ENCODE results near the gene MYO6.
A peak's percentile ranks its signal among the peaks of the same experiment; 100 is the strongest.
"Not testable (repeated sequence)": the region's sequence is repeated elsewhere in the genome, so short reads cannot be mapped to it uniquely, and the experiment has no call there.

MYO6 gene

DNA sequence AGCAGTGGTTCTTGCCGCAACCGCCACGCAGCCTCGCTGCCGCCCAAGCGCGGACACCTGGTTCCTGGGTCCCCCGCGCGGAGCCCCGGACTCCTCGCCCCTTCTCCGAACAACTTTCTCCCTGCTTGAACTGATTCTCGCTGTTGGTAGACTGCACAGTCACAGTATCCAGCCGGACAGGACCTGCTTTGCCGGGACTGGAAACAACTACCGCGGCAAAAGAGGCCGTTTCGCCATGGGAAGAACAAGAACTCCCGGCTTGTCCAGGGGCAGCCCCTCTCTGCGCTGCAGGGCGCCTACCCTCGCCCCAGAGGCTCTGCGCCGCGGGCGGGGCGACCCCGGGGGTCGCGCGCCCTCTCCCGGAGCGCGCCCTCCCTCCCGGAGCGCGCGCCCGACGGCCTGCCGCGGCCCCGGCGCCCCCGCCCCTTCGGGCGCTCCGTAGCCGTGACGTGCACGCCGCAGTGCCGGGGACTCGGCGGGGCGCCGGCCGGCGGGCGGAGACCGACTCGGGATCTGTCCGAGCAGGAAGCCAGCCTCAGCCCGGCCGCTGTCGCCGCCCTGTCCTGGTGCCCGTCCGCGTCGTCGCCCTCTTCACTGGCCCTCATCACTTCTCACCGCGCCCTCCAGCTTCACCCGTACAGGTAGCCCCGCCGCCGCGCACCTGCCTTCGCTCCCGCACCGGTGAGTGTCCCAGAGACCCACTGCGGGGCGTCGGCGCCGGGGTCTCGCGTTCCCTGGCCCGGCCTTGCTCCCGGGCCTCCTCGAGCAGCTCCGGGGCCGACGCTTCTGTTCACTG is at the start of gene MYO6:
Gene MYO6 (plus strand): TSS at position 497 of the 796 bp plus-strand sequence. CDS start 68,309 bp downstream, outside the sequence.
- peak; percentile 15 to 33 for DNase-seq (ENCODE audit: low read depth in 2 of 2)

DNA sequence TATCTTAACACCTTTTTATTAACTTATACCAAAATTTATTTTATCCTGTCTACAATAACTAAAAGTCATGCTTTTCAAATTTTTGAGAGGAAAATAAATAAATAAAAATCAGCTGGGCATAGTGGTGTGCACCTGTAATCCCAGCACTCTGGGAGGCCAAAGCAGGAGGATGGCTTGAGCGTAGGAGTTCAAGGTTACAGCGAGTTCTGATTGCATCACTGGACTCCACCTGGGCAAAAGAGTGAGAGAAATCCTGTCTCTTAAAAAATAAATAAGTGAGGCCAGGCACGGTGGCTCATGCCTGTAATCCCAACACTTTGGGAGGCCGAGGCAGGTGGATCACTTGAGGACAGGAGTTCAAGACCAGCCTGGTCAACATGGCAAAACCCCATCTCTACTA is 40.7 kb upstream of the MYO6 start:
- DNase-seq (ENCODE audit: low read depth in 2 of 2), result not testable (repeated sequence)

GRCh38 chr6:75711173-75711572 is 37.9 kb upstream of the MYO6 start:
- no peak for DNase-seq (ENCODE audit: low read depth in 2 of 2)

DNA sequence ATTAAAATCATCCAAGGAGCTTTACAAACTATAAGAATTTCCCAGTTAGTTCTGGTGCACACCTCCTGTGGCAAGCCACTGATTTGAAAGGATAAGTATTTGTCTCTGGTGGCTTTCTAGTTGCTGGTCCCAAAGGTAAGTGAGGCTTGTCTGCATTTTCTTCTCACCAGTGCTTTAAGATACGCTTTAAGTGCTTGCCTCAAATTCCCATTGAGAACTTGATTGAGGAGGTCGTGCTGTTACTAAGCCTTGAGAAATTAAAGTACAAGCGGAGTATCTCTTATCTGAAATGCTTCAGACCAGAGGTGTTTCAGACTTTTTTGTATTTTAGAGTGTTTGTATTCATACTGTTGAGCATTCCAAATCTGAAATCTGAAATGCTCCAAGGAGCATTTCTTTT is 29.9 kb upstream of the MYO6 start:
- no peak for DNase-seq (ENCODE audit: low read depth in 2 of 2)

- no peak for DNase-seq (ENCODE audit: low read depth in 2 of 2)
Measured at GRCh38 chr6:75723382-75723781, 25.7 kb upstream of the MYO6 start.

DNA sequence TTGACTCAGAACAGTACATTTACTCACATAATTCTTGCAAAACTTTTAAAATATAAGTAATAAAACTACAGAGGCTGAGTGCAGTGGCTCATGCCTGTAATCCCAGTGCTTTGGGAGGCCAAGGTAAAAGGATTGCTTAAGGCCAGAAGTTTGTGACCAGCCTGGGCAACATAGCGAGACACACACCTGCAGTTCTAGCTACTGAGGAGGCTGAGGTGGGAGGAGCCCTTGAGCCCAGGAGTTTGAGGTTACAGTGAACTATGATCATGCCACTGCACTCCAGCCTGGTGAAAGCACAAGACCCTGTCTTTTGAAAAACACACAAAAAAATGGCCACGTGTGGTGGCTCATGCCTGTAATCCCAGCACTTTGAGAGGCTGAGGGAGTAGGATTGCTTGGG is 21.8 kb upstream of the MYO6 start:
- DNase-seq (ENCODE audit: low read depth in 2 of 2), result no peak

GRCh38 chr6:75731029-75731428 is 18.0 kb upstream of the MYO6 start:
- not testable (repeated sequence) for DNase-seq (ENCODE audit: low read depth in 2 of 2)

GRCh38 chr6:75735491-75736186 is 13.4 kb upstream of the MYO6 start:
- no peak for DNase-seq (ENCODE audit: low read depth in 2 of 2)

DNA sequence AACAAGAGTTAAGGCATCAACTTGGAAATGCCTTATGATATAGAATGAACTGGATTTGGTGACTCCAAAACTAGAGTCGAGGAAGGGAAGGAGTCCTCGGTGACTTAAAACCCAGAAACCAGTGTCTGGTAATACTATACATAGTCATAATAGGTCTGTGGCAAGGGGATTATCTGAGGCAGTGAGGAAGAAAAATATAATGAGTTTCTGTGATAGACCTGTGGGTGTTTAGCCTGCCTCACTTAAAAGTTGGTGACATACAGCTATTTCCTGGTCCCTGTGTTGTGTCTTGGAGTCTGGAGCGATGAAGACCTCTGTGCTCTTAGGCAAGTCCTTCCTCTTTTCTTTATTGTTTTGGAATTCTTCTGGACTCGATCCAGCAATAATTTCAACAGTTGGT is 5.1 kb upstream of the MYO6 start:
- no peak for DNase-seq (ENCODE audit: low read depth in 2 of 2)

GRCh38 chr6:75745404-75745803 is 3.6 kb upstream of the MYO6 start:
- DNase-seq (ENCODE audit: low read depth in 2 of 2), result no peak

- DNase-seq (ENCODE audit: low read depth in 2 of 2), result no peak
Measured at GRCh38 chr6:75746221-75746620, 2.8 kb upstream of the MYO6 start.

- no peak for DNase-seq (ENCODE audit: low read depth in 2 of 2)
Measured at GRCh38 chr6:75747152-75747992, 1.7 kb upstream of the MYO6 start.

DNA sequence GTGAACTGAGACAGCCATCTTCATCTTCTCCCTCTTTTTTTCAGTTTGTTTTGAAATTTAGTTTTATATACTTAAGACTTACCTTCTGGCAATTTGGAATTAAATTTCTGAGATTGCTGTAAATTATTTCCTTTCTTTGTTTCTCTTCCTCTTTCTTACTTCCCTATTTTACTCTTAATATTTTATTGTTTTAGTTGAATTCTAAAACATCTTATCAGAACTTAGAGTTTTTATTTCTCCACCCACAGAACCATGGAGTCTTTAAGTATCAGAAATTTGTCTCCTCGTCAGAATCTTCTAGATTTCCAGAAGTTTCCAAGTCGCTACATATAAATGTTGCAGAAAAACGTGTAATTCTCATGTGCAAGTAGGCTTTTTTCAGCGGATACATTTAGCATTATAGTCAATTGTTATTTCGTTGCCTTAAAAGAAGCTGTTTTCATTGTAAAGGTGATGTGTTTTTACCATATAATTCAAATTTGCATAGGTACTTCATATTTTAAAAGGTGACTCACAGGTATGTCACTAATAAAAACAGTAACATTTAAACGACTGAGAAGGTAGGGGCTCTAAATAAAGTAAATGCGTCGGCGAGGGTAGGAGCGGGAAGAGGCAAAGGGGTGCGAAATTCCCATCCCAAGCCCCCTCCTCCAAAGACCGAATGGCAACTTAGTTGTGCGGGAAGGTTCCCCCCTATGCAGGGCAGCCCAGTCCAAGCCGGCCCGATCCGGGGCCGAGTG is 866 bp upstream of the MYO6 start:
- no peak for DNase-seq (ENCODE audit: low read depth in 2 of 2)

GRCh38 chr6:75751443-75751842 is 2.4 kb downstream of the MYO6 start:
- no peak for DNase-seq (ENCODE audit: low read depth in 2 of 2)

- DNase-seq (ENCODE audit: low read depth in 2 of 2), result no peak
Measured at GRCh38 chr6:75752365-75752764, 3.3 kb downstream of the MYO6 start.

DNA sequence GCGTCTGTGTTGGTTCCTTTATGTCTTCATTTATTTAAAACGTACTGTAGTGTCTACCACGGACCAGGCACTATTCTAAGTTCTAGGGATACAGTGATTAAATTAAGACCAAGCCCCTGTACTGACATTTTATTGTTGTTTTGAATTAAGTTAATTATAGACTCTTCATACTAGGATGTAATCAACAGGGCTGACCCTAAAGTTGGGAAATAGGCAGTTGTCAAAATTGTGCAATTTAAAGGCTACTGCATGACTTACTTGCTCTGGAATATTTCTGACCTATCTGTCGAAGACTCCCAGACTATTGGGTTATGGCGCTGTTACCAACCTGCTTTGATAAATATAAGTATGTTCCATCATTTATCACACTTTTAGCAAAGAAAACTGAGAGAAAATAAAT is 6.7 kb downstream of the MYO6 start:
- no peak for DNase-seq (ENCODE audit: low read depth in 2 of 2)

DNA sequence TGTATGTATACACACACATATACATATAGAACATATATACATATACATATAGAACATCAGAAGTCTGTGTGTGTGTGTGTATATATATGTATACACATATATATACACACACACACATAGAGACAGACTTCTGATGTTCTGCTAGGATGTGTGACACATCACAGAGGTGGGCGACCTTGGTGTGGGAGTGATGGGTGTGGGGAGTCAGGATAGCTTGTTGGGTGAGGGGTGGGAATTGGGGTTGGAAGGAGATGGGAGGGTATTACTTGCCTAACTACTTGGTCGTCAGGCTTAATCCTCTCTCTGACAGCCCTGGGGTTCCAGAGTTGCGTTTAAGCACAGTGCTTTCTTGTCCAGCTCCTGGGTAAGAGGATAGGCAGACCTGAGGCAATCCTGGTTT is 8.3 kb downstream of the MYO6 start:
- DNase-seq (ENCODE audit: low read depth in 2 of 2), result no peak

- DNase-seq (ENCODE audit: low read depth in 2 of 2), result no peak
Measured at GRCh38 chr6:75758061-75758460, 9.0 kb downstream of the MYO6 start.

DNA sequence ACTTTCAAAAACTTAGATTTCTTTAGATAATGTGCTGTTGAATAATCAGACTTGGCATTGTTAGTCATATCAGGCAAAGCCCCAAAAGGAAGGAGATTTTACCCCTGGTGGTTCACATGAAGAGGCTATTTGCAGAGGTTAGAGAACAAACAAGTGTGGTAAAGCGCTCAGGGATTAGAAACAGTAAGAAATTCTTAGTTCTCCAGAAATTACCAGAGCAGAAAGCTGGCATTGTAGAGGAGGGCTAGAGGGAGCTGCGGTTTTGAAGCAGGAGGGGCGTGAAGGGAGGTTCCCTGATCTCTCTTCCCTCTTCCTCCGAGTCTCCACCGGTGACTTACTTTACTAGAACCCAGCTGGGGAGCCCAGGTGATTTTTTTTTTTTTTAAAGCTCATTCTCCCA is 10.2 kb downstream of the MYO6 start:
- no peak for DNase-seq (ENCODE audit: low read depth in 2 of 2)

GRCh38 chr6:75760320-75760719 is 11.3 kb downstream of the MYO6 start:
- no peak for DNase-seq (ENCODE audit: low read depth in 2 of 2)

DNA sequence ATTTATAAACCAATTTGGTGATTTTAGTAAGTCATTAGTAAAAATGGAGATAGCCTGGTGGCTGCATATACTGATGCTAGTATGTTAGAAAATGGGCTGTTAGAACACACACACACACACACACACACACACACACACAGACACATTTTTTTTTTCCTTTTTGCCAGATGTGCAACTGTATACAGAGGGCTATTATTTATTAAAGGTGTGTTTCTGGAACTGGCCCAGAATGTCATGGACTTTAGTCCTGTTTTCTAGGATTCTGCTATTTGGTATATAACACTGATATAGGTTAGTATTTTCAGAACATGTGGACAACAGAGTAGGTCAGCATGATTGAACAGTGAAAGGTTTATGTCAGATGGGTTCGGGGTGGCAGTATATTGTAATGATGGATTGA is 12.4 kb downstream of the MYO6 start:
- no peak for DNase-seq (ENCODE audit: low read depth in 2 of 2)

GRCh38 chr6:75762063-75762462 is 13.0 kb downstream of the MYO6 start:
- DNase-seq (ENCODE audit: low read depth in 2 of 2), result no peak

All from stimulated activated CD8-positive, alpha-beta memory T cell treated with anti-CD3 and anti-CD28 coated beads, Interleukin-2, amount 100 ng/mL, for 48 hours (primary cell).